DND-41 (cell line): ENCODE measurements around the gene KLHDC7A.

ENCODE experiments used
- ATAC-seq: fragments of 200-7000 bp; cut with Tn5 transposase; 3 replicates; pipeline ENCODE4 v1.9.1; 2021; ENCODE audit warnings: low read depth; ENCODE audit not compliant: insufficient read depth
- DNase-seq: peaks from one replicate; pipeline ENCODE4 v3.0.0-alpha.2; 2020
- H2AFZ ChIP-seq: 2 replicates; pipeline ENCODE4 v1.6.0; 2012; ENCODE audit warnings: low read depth, low read length
- H3K27ac ChIP-seq: 2 replicates; pipeline ENCODE4 v1.5.1; 2012; ENCODE audit warnings: low read length, inconsistent platforms
- H3K27me3 ChIP-seq: fragments of 200-600 bp; sonication (generic); 2 replicates; pipeline ENCODE4 v1.6.0; 2012; ENCODE audit warnings: low read length, mild to moderate bottlenecking, inconsistent platforms; ENCODE audit not compliant: insufficient read depth, poor library complexity
- H3K36me3 ChIP-seq: 2 replicates; pipeline ENCODE4 v1.5.1; 2012; ENCODE audit warnings: low read length, inconsistent platforms; ENCODE audit not compliant: insufficient read depth
- H3K4me1 ChIP-seq: 2 replicates; pipeline ENCODE4 v1.5.1; 2012; ENCODE audit warnings: mild to moderate bottlenecking, low read length; ENCODE audit not compliant: insufficient read depth
- H3K4me2 ChIP-seq: 2 replicates; pipeline ENCODE4 v1.6.0; 2012; ENCODE audit warnings: mild to moderate bottlenecking, moderate library complexity, low read length, inconsistent platforms; ENCODE audit not compliant: insufficient read depth
- H3K4me3 ChIP-seq, 2 experiments: fragments of 200-600 bp in 1 of 2; shearing (Covaris generic) in 1 of 2; 2 replicates each; pipeline ENCODE4 v1.5.1; 2012 to 2016; ENCODE audit warnings: inconsistent platforms in 2 of 2, low read length in 2 of 2, mild to moderate bottlenecking in 2 of 2, low read depth in 1 of 2, moderate library complexity in 1 of 2
- H3K79me2 ChIP-seq: 2 replicates; pipeline ENCODE4 v1.6.0; 2012; ENCODE audit warnings: low read length, inconsistent platforms; ENCODE audit not compliant: insufficient read depth
- H3K9ac ChIP-seq: 2 replicates; pipeline ENCODE4 v1.6.0; 2012; ENCODE audit warnings: low read depth, mild to moderate bottlenecking, inconsistent platforms, low read length, moderate library complexity
- H3K9me3 ChIP-seq: 2 replicates; pipeline ENCODE4 v1.5.1; 2012; ENCODE audit warnings: low read length, moderate library complexity, mild to moderate bottlenecking, inconsistent platforms; ENCODE audit not compliant: insufficient read depth, severe bottlenecking
- H4K20me1 ChIP-seq: 2 replicates; pipeline ENCODE4 v1.6.0; 2012; ENCODE audit warnings: low read length; ENCODE audit not compliant: insufficient read depth
- CTCF ChIP-seq: IDR thresholded peaks from 2 replicates; pipeline ENCODE4 v1.5.1; 2012; ENCODE audit warnings: borderline replicate concordance, low read length, moderate library complexity, mild to moderate bottlenecking; ENCODE audit not compliant: poor library complexity, severe bottlenecking; ENCODE audit errors: extremely low read depth
- EZH2 ChIP-seq: IDR thresholded peaks from 3 replicates; pipeline ENCODE4 v1.6.1; 2012; ENCODE audit warnings: borderline replicate concordance, low read depth, mild to moderate bottlenecking, moderate library complexity, low read length, inconsistent platforms; ENCODE audit not compliant: severe bottlenecking

KLHDC7A gene

GRCh38 chr1:18486195-18486594 is 5.5 kb downstream of the KLHDC7A start:
- ATAC-seq (no peak), DNase-seq (no peak)
- Histone ChIP-seq H2AFZ (no peak overlapping the region), H4K20me1 (no peaks in the 10 kb centered on the region), H3K4me2 (no peak overlapping the region), H3K9ac (no peak overlapping the region), H3K27ac (no peak overlapping the region), H3K79me2 (no peaks in the 10 kb centered on the region), H3K4me1 (no peaks in the 10 kb centered on the region), H3K4me3 (no peak overlapping the region), H3K9me3 (no peaks in the 10 kb centered on the region), H3K27me3 (peaks cover 3% of the 10 kb centered on the region), H3K36me3 (no peaks in the 10 kb centered on the region)
- no peak for TF ChIP-seq EZH2

GRCh38 chr1:18489417-18490143 is 8.8 kb downstream of the KLHDC7A start:
- Histone ChIP-seq H3K79me2 (no peaks in the 10 kb centered on the region), H3K27ac (no peak overlapping the region), H3K27me3 (peaks cover 3% of the 10 kb centered on the region), H2AFZ (no peak overlapping the region), H3K9me3 (no peaks in the 10 kb centered on the region), H3K9ac (no peak overlapping the region), H3K4me2 (no peak overlapping the region), H4K20me1 (no peaks in the 10 kb centered on the region), H3K4me1 (no peaks in the 10 kb centered on the region), H3K4me3 (no peak overlapping the region), H3K36me3 (no peaks in the 10 kb centered on the region)
- DNase-seq (no peak), ATAC-seq (no peak)
- TF ChIP-seq EZH2 (no peak), CTCF (no peak)

- Histone ChIP-seq H3K27ac (no peak overlapping the region), H3K79me2 (no peaks in the 10 kb centered on the region), H3K9me3 (no peaks in the 10 kb centered on the region), H3K27me3 (peaks cover 3% of the 10 kb centered on the region), H2AFZ (no peak overlapping the region), H3K4me1 (no peaks in the 10 kb centered on the region), H3K36me3 (no peaks in the 10 kb centered on the region), H3K4me2 (no peak overlapping the region), H3K9ac (no peak overlapping the region), H4K20me1 (no peaks in the 10 kb centered on the region), H3K4me3 (no peak overlapping the region)
- TF ChIP-seq CTCF (no peak), EZH2 (no peak)
- ATAC-seq = no peak
- DNase-seq = no peak
Measured at GRCh38 chr1:18491168-18491567, 10.4 kb downstream of the KLHDC7A start.

GRCh38 chr1:18494304-18494703 is 13.6 kb downstream of the KLHDC7A start:
- no peaks in the 10 kb centered on the region for H4K20me1 ChIP-seq
- ATAC-seq = no peak

More at GRCh38 chr1:18494304-18494703, 13.6 kb downstream of the KLHDC7A start:
- no peak for TF ChIP-seq CTCF
- no peak for TF ChIP-seq EZH2
- no peak overlapping the region for H3K27ac ChIP-seq
- H3K4me1 ChIP-seq = no peaks in the 10 kb centered on the region
- H3K9me3 ChIP-seq = no peaks in the 10 kb centered on the region
- H3K4me2 ChIP-seq = no peak overlapping the region
- H3K79me2 ChIP-seq = no peaks in the 10 kb centered on the region
- no peak for DNase-seq
- H3K27me3 ChIP-seq = no peaks in the 10 kb centered on the region
- no peak overlapping the region for H3K9ac ChIP-seq
- H3K36me3 ChIP-seq = no peaks in the 10 kb centered on the region
- no peak overlapping the region for H2AFZ ChIP-seq
- no peak overlapping the region for H3K4me3 ChIP-seq
